Karpas-422 (cell line): ENCODE data around the gene LRPAP1. TPM values are rescaled to one million over a fixed set of nuclear protein-coding genes. Genes with fewer than 3 reads are reported as not detected.

Experiments
- DNase-seq: peaks from one replicate; pipeline ENCODE4 v3.0.0-alpha.2; 2015
- H2AFZ ChIP-seq: fragments of 200-600 bp; sonication (generic); 2 replicates; pipeline ENCODE4 v1.6.1; 2014; ENCODE audit warnings: antibody characterized with exemption, low read length, mixed read lengths
- H3K27ac ChIP-seq: fragments of 200-600 bp; sonication (generic); 2 replicates; pipeline ENCODE4 v1.5.1; 2014; ENCODE audit warnings: mild to moderate bottlenecking, low read length, moderate library complexity
- H3K27me3 ChIP-seq: fragments of 200-600 bp; sonication (generic); 2 replicates; pipeline ENCODE4 v1.6.1; 2014; ENCODE audit warnings: low read length, mixed read lengths
- H3K36me3 ChIP-seq: fragments of 200-600 bp; sonication (generic); 2 replicates; pipeline ENCODE4 v1.6.1; 2014; ENCODE audit warnings: low read length, mixed read lengths; ENCODE audit not compliant: insufficient read depth
- H3K4me1 ChIP-seq: fragments of 200-600 bp; sonication (generic); 2 replicates; pipeline ENCODE4 v1.6.1; 2014; ENCODE audit warnings: mild to moderate bottlenecking, low read length, mixed read lengths
- H3K4me2 ChIP-seq: fragments of 200-600 bp; sonication (generic); 2 replicates; pipeline ENCODE4 v1.6.1; 2014; ENCODE audit warnings: low read length, low read depth, mild to moderate bottlenecking; ENCODE audit not compliant: poor library complexity, severe bottlenecking
- H3K4me3 ChIP-seq: fragments of 200-600 bp; sonication (generic); 2 replicates; pipeline ENCODE4 v1.5.1; 2014; ENCODE audit warnings: mild to moderate bottlenecking, antibody characterized with exemption, low read length, mixed read lengths
- H3K79me2 ChIP-seq: fragments of 200-600 bp; sonication (generic); 2 replicates; pipeline ENCODE4 v1.6.1; 2014; ENCODE audit warnings: mild to moderate bottlenecking, low read length, mixed read lengths
- H3K9ac ChIP-seq: fragments of 200-600 bp; sonication (generic); 2 replicates; pipeline ENCODE4 v1.6.0; 2014; ENCODE audit warnings: low read length
- H3K9me2 ChIP-seq: fragments of 200-600 bp; sonication (generic), shearing (Covaris generic); replicated peaks from 2 replicates; pipeline ENCODE4 v1.6.0; 2014; ENCODE audit warnings: mild to moderate bottlenecking, low read length, moderate library complexity; ENCODE audit not compliant: insufficient read depth
- H3K9me3 ChIP-seq: fragments of 300-700, 200-600 bp; sonication (generic); 2 replicates; pipeline ENCODE4 v1.6.1; 2014; ENCODE audit warnings: low read length, mixed read lengths
- H4K20me1 ChIP-seq: fragments of 200-600 bp; sonication (generic); 2 replicates; pipeline ENCODE4 v1.6.1; 2014; ENCODE audit warnings: mild to moderate bottlenecking, antibody characterized with exemption, low read length, low read depth; ENCODE audit not compliant: insufficient read depth
- total RNA-seq: library from RNA; depleted of rRNA; stranded (reverse); fragments of >200 nt; shearing (Covaris generic); gene quantifications from 2 replicates; pipeline ENCODE4 v1.2.3, GENCODE V29; 2014; ENCODE audit warnings: low replicate concordance

The LRPAP1 gene
- total RNA-seq, 1 experiment from 2014 or later: 15.3 TPM

DNA sequence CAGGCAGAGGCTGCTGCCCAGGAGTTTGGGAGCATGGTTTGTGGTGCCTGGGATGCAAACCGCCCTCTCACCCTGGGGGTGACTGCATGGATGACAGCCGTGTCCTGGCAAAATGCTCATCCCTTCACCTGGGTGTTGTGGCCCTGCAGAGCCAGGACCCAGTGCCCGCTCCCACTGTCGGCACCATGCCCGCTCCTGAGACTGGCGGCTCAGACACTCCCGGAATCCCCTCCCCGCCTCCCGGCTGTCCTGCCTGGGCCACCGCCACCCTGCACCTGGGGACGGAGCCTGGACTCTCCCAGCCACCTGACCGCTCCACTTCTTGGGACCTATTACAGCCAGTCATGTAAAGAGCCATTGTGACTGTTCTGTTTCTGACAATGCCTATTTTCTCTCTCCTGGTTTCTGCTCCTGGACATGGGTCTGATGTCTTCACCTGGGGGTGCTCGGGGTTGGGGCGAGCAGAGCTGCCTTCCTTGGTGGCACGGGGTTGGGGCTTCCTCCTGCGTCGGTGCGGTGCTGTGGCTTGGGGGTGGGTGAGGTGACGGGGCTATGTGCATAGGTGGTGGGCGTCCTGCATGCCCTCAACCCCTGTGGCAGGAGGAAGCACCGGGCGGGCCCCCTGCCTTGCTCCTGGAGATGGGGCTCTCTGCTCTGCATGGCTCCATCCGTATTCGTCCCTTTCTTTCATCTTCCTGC lies 30.9 kb downstream of the LRPAP1 start:
- Histone ChIP-seq H3K9me3 (no peaks in the 10 kb centered on the region), H2AFZ (no peak overlapping the region), H3K9ac (no peak overlapping the region), H3K27ac (no peak overlapping the region), H3K4me3 (no peak overlapping the region), H3K27me3 (no peaks in the 10 kb centered on the region), H3K79me2 (no peaks in the 10 kb centered on the region), H3K4me1 (no peaks in the 10 kb centered on the region), H3K4me2 (no peak overlapping the region), H3K9me2 (no peaks in the 10 kb centered on the region), H4K20me1 (peaks cover 17% of the 10 kb centered on the region; the same call in 1 of the 2 replicates), H3K36me3 (no peaks in the 10 kb centered on the region)
- DNase-seq: no peak

DNA sequence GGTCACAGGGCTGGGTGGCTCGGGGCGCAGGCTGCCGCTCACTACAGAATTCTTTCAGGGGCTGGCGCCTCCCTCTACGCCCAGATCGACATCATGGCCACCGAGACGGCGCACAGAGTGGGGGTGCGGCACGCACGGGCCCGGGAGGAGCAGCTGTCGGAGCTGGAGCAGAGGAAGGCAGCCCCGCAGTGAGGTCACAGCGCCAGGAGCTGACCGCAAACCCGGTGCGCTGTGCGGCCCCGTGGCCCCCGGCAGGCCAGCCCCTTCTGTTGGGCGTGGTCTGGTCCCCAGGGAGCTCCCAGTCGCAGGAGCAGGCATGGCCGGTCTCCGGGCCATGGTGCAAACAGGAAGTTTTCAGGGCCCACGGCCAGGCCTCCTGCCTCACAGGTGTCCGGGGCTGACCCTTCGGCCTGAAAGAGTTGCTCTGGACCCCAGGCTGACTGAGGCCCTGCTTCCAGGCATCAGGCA lies 31.6 kb downstream of the LRPAP1 start:
- no peak overlapping the region for H3K4me2 ChIP-seq

DNA sequence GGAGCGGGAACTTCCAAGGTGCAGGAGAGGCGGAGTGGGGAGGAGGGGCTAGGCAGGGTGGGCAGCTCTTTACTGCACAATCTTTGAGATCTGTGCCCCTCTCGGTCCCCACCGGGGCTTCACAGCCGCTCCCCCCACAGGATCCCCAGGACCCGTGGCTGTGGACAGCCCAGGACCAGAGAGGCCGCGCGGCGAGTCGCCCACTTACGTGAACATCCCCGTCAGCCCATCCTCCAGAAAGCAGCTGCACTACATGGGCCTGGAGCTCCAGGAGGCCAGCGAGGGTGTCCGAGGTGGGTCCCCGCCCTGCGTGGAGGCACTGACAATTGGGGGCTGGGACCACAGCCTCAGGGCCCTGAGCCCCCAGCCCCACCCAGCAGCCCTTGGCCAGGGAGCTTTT lies 32.1 kb downstream of the LRPAP1 start:
- peaks cover 17% of the 10 kb centered on the region; the same call in 1 of the 2 replicates for H4K20me1 ChIP-seq

More for the DNA sequence above, 31.6 kb downstream of the LRPAP1 start:
- H3K9ac ChIP-seq: no peak overlapping the region
- DNase-seq: no peak
- no peaks in the 10 kb centered on the region for H3K27me3 ChIP-seq
- H2AFZ ChIP-seq: no peak overlapping the region
- H3K9me3 ChIP-seq: no peaks in the 10 kb centered on the region
- no peaks in the 10 kb centered on the region for H3K4me1 ChIP-seq
- no peaks in the 10 kb centered on the region for H3K9me2 ChIP-seq
- H3K4me3 ChIP-seq: no peak overlapping the region
- no peaks in the 10 kb centered on the region for H3K36me3 ChIP-seq
- H3K79me2 ChIP-seq: no peaks in the 10 kb centered on the region
- peaks cover 17% of the 10 kb centered on the region; the same call in 1 of the 2 replicates for H4K20me1 ChIP-seq
- no peak overlapping the region for H3K27ac ChIP-seq

DNA sequence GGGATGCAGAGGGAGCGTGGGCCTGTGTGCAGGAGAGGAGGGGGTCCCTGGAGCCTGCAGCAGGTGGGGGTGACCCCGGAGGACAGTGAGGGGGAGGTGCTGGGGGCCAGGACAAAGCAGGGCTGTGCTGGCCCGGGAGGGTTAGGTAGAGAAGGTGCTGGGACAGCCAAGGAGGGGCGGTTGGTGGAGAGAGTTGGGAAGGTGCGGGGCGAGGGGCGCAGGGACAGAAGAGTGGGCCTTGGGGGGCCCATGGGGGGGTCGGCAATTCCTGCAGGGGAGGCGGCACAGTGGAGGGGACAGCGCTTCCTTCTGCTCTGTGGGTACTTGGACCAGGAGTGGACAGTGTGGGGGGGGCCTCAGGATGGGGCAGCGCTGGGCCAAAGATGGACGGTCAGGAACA lies 32.5 kb downstream of the LRPAP1 start:
- H3K9me2 ChIP-seq: no peaks in the 10 kb centered on the region
- no peak for DNase-seq
- H3K9ac ChIP-seq: no peak overlapping the region
- H3K9me3 ChIP-seq: no peaks in the 10 kb centered on the region
- no peak overlapping the region for H3K4me2 ChIP-seq
- H3K27ac ChIP-seq: no peak overlapping the region
- no peaks in the 10 kb centered on the region for H3K4me1 ChIP-seq
- H3K27me3 ChIP-seq: no peaks in the 10 kb centered on the region
- H4K20me1 ChIP-seq: peaks cover 17% of the 10 kb centered on the region; the same call in 1 of the 2 replicates
- no peak overlapping the region for H2AFZ ChIP-seq
- H3K4me3 ChIP-seq: no peak overlapping the region
- no peaks in the 10 kb centered on the region for H3K36me3 ChIP-seq
- no peaks in the 10 kb centered on the region for H3K79me2 ChIP-seq

More for the DNA sequence above, 32.1 kb downstream of the LRPAP1 start:
- no peak overlapping the region for H3K4me3 ChIP-seq
- H3K79me2 ChIP-seq: no peaks in the 10 kb centered on the region
- no peaks in the 10 kb centered on the region for H3K9me2 ChIP-seq
- no peak for DNase-seq
- no peak overlapping the region for H2AFZ ChIP-seq
- no peak overlapping the region for H3K9ac ChIP-seq
- no peaks in the 10 kb centered on the region for H3K36me3 ChIP-seq
- no peaks in the 10 kb centered on the region for H3K4me1 ChIP-seq
- H3K27me3 ChIP-seq: no peaks in the 10 kb centered on the region
- no peaks in the 10 kb centered on the region for H3K9me3 ChIP-seq
- H3K27ac ChIP-seq: no peak overlapping the region
- no peak overlapping the region for H3K4me2 ChIP-seq

DNA sequence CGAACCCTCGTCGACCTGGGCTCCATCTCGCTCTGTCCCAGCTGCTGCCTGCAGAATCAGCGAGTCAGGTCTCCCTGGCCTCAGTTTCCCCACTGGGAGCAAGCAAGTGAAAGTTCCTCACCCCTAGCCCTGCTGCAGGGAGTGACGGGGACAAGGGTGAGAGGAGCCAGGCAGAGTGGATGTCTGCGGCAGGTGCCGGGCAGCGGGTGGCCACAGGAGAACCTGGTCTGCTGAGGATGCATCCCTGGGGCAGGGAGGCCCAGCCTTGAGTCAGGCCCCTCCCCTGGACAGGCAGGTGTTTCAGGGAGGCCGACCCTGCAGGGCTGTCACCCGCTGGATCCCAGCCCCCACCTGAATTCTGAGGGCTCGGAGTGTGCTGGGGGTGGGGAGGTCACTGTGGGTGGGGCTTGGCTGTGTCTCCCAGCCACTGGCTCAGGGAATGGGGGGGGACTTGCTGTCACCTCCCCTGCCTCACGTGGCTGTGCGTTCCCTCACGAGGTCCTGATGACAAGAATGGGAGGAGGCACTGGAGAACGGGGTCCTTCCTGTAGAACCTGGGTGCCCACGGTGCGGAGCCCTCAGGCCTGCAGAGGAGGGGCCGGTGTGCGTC lies 33.2 kb downstream of the LRPAP1 start:
- H3K4me2 ChIP-seq: no peak overlapping the region
- DNase-seq: no peak
- H3K4me1 ChIP-seq: no peaks in the 10 kb centered on the region
- H3K9me3 ChIP-seq: no peaks in the 10 kb centered on the region
- no peaks in the 10 kb centered on the region for H3K79me2 ChIP-seq
- no peak overlapping the region for H2AFZ ChIP-seq
- no peak overlapping the region for H3K9ac ChIP-seq
- H3K36me3 ChIP-seq: no peaks in the 10 kb centered on the region
- no peaks in the 10 kb centered on the region for H3K9me2 ChIP-seq
- H4K20me1 ChIP-seq: peaks cover 17% of the 10 kb centered on the region; the same call in 1 of the 2 replicates
- H3K27ac ChIP-seq: no peak overlapping the region
- H3K4me3 ChIP-seq: no peak overlapping the region
- no peaks in the 10 kb centered on the region for H3K27me3 ChIP-seq

DNA sequence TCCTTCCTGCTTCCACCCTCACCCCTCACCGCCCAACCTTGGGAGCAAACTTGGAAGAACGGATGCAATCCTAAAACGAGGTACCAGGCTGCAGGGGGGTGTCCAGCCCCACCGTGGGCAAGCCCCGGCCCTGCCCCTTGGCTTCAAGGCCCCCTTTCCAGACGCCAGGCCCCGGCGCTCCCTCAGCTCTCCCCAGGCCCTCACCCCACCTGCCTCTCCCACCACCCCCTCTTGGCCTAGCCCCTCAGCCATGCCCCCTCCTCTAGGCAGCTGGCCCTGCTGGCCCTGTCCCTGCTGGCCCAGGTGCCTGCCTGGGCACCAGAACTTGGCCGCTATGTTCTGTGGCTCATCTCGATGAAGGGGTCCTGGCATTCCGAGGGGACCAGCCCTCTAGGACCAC lies 33.8 kb downstream of the LRPAP1 start:
- H3K9me3 ChIP-seq: no peaks in the 10 kb centered on the region
- H3K4me2 ChIP-seq: no peak overlapping the region
- no peak overlapping the region for H3K4me3 ChIP-seq
- no peaks in the 10 kb centered on the region for H3K4me1 ChIP-seq
- no peak overlapping the region for H2AFZ ChIP-seq
- peaks cover 12% of the 10 kb centered on the region; the same call in 1 of the 2 replicates for H4K20me1 ChIP-seq
- H3K9ac ChIP-seq: no peak overlapping the region
- no peaks in the 10 kb centered on the region for H3K79me2 ChIP-seq
- no peaks in the 10 kb centered on the region for H3K27me3 ChIP-seq
- DNase-seq: no peak
- H3K9me2 ChIP-seq: no peaks in the 10 kb centered on the region
- H3K36me3 ChIP-seq: no peaks in the 10 kb centered on the region
- H3K27ac ChIP-seq: no peak overlapping the region

DNA sequence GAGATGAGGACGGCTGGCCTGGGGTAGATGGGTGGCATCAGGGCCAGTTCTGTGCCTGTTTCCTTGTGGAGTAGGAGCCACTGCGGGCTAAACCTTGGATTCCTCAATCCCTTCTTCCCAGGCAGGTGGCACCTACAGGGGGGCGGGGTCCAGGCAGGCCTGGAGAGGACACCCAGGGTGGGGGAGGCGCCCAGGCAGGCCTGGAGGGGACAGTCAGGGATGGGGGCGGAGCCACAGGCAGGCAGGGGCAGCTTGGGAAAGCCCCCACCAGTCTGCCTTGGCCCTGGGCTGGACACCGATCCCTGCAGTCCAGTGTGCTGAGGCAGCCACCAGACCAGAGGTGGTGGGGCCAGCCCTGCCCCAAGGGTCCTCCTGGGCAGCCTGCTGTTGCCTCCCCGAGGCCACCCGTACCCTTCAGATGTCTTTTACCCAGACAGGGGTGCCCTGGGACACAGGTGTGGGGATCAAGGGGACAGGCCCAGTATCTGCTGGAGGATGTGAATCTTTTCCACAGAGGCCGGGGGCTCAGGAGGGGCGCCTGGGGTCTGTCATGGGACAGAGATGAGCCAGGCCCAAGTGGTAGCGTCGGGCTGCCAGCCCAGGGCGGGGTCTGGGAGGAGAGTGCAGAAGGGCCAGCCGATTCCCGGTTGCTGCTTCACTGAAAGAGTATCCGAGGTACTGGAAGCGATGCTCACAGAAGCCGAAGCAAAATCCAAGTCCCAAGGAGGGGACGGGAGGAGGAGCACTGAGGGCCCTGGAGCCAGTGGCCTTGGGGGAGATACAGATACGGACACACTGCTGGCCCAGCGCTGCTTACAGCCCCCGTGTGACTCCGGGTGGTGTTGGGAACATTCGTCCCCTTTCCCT lies 34.5 kb downstream of the LRPAP1 start:
- Histone ChIP-seq H3K9me3 (no peaks in the 10 kb centered on the region), H3K79me2 (no peaks in the 10 kb centered on the region), H2AFZ (no peak overlapping the region), H3K4me2 (no peak overlapping the region), H3K9me2 (no peaks in the 10 kb centered on the region), H4K20me1 (peaks cover 8% of the 10 kb centered on the region; the same call in 1 of the 2 replicates), H3K27ac (no peak overlapping the region), H3K9ac (no peak overlapping the region), H3K4me3 (no peak overlapping the region), H3K4me1 (no peaks in the 10 kb centered on the region), H3K27me3 (no peaks in the 10 kb centered on the region), H3K36me3 (no peaks in the 10 kb centered on the region)
- no peak for DNase-seq

DNA sequence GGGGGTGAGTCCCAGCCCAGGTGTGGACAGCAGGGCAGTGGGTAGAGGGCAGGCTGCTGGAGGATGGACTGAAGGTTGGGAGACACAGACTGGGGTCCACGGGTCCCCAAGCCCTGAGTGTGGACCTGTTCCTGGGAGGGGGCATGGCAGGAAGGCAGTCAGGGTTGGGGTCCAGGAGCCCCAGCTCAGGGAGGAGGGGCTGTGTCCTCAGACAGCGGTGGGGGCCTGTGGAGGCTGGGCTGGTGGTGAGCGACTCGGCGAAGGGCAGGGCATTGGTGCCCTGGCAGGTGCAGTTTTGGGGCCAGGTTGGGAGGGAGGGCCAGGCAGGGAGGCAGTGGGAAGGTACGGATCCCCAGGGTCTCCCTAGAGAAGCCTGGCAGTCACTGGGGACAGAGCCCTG lies 35.1 kb downstream of the LRPAP1 start:
- no peaks in the 10 kb centered on the region for H3K27me3 ChIP-seq
- H3K9ac ChIP-seq: no peak overlapping the region
- no peaks in the 10 kb centered on the region for H3K79me2 ChIP-seq
- H3K4me2 ChIP-seq: no peak overlapping the region
- no peak overlapping the region for H2AFZ ChIP-seq
- peaks cover 8% of the 10 kb centered on the region; the same call in 1 of the 2 replicates for H4K20me1 ChIP-seq
- no peaks in the 10 kb centered on the region for H3K9me3 ChIP-seq
- H3K9me2 ChIP-seq: no peaks in the 10 kb centered on the region
- H3K4me3 ChIP-seq: no peak overlapping the region
- no peaks in the 10 kb centered on the region for H3K36me3 ChIP-seq
- no peak for DNase-seq
- H3K27ac ChIP-seq: no peak overlapping the region
- H3K4me1 ChIP-seq: no peaks in the 10 kb centered on the region
